NT2/D1 (cell line): ENCODE data around the gene PARVA.

Experiments
- DNase-seq: peaks from one replicate; pipeline ENCODE4 v3.0.0-alpha.2; 2011; ENCODE audit warnings: low read depth, low spot score
- H3K27me3 ChIP-seq: 2 replicates; pipeline ENCODE4 v1.6.0; 2011; ENCODE audit warnings: mild to moderate bottlenecking; ENCODE audit not compliant: insufficient read length, insufficient read depth
- H3K36me3 ChIP-seq: 2 replicates; pipeline ENCODE4 v1.6.1; 2011; ENCODE audit warnings: mild to moderate bottlenecking, low read length, mixed read lengths; ENCODE audit not compliant: insufficient read depth, insufficient read length
- H3K4me1 ChIP-seq: 2 replicates; pipeline ENCODE4 v1.5.1; 2011; ENCODE audit not compliant: insufficient read depth, insufficient read length
- H3K4me3 ChIP-seq: 2 replicates; pipeline ENCODE4 v1.5.1; 2011; ENCODE audit warnings: low read depth; ENCODE audit not compliant: insufficient read length
- H3K9ac ChIP-seq: 2 replicates; pipeline ENCODE4 v1.6.0; 2011; ENCODE audit warnings: low read depth; ENCODE audit not compliant: insufficient read length
- H3K9me3 ChIP-seq: 2 replicates; pipeline ENCODE4 v1.5.1; 2011; ENCODE audit warnings: mild to moderate bottlenecking, low read length; ENCODE audit not compliant: insufficient read depth
- SUZ12 ChIP-seq: IDR thresholded peaks from 2 replicates; pipeline ENCODE4 v1.6.1; 2011; ENCODE audit not compliant: insufficient read length, insufficient read depth; ENCODE audit errors: extremely low read depth
- YY1 ChIP-seq: IDR thresholded peaks from 2 replicates; pipeline ENCODE4 v1.6.1; 2011; ENCODE audit not compliant: insufficient read length, insufficient read depth
- ZNF274 ChIP-seq: IDR thresholded peaks from 2 replicates; pipeline ENCODE4 v1.6.1; 2011; ENCODE audit warnings: mild to moderate bottlenecking, low read depth, low read length

PARVA gene

GRCh38 chr11:12467610-12468009 lies 90.2 kb downstream of the PARVA start:
- H3K4me3 ChIP-seq = no peak overlapping the region
- TF ChIP-seq YY1 = no peak
- TF ChIP-seq ZNF274 = no peak
- H3K27me3 ChIP-seq = no peaks in the 10 kb centered on the region
- H3K9me3 ChIP-seq = peaks cover 11% of the 10 kb centered on the region
- no peaks in the 10 kb centered on the region for H3K4me1 ChIP-seq
- H3K36me3 ChIP-seq = no peaks in the 10 kb centered on the region
- no peak overlapping the region for H3K9ac ChIP-seq
- DNase-seq = no peak

- Histone ChIP-seq H3K4me3 (no peak overlapping the region), H3K36me3 (peaks cover 9% of the 10 kb centered on the region), H3K9ac (no peak overlapping the region), H3K27me3 (no peaks in the 10 kb centered on the region), H3K4me1 (no peaks in the 10 kb centered on the region), H3K9me3 (peaks cover 5% of the 10 kb centered on the region)
- no peak for DNase-seq
- no peak for TF ChIP-seq ZNF274
- no peak for TF ChIP-seq YY1
- no peak for TF ChIP-seq SUZ12
Observed at GRCh38 chr11:12469451-12469850, 92.1 kb downstream of the PARVA start.

- no peak for DNase-seq
- peaks cover 15% of the 10 kb centered on the region for H3K36me3 ChIP-seq
- no peaks in the 10 kb centered on the region for H3K9me3 ChIP-seq
- no peaks in the 10 kb centered on the region for H3K27me3 ChIP-seq
- H3K4me1 ChIP-seq = no peaks in the 10 kb centered on the region
- TF ChIP-seq YY1 (no peak), SUZ12 (no peak), ZNF274 (no peak)
- no peak overlapping the region for H3K9ac ChIP-seq
- no peak overlapping the region for H3K4me3 ChIP-seq
Observed at GRCh38 chr11:12470236-12470635, 92.9 kb downstream of the PARVA start.

GRCh38 chr11:12472401-12473005 lies 95.1 kb downstream of the PARVA start:
- Histone ChIP-seq H3K9me3 (no peaks in the 10 kb centered on the region), H3K9ac (no peak overlapping the region), H3K4me1 (no peaks in the 10 kb centered on the region), H3K27me3 (no peaks in the 10 kb centered on the region), H3K4me3 (no peak overlapping the region), H3K36me3 (peaks cover 30% of the 10 kb centered on the region)
- TF ChIP-seq ZNF274 = no peak
- no peak for TF ChIP-seq YY1
- no peak for DNase-seq

- TF ChIP-seq SUZ12 (no peak), YY1 (no peak), ZNF274 (no peak)
- no peaks in the 10 kb centered on the region for H3K9me3 ChIP-seq
- H3K4me1 ChIP-seq = no peaks in the 10 kb centered on the region
- H3K36me3 ChIP-seq = peaks cover 38% of the 10 kb centered on the region
- no peak overlapping the region for H3K4me3 ChIP-seq
- no peak overlapping the region for H3K9ac ChIP-seq
- DNase-seq = no peak
- no peaks in the 10 kb centered on the region for H3K27me3 ChIP-seq
Observed at GRCh38 chr11:12473381-12473780, 96.0 kb downstream of the PARVA start.

GRCh38 chr11:12474871-12475270 lies 97.5 kb downstream of the PARVA start:
- H3K27me3 ChIP-seq = no peaks in the 10 kb centered on the region
- H3K4me3 ChIP-seq = no peak overlapping the region
- TF ChIP-seq SUZ12 (no peak), YY1 (no peak), ZNF274 (no peak)
- DNase-seq = no peak
- H3K9ac ChIP-seq = no peak overlapping the region
- no peaks in the 10 kb centered on the region for H3K4me1 ChIP-seq
- H3K9me3 ChIP-seq = no peaks in the 10 kb centered on the region
- H3K36me3 ChIP-seq = peaks cover 48% of the 10 kb centered on the region

GRCh38 chr11:12478743-12479142 lies 101.4 kb downstream of the PARVA start:
- no peaks in the 10 kb centered on the region for H3K4me1 ChIP-seq
- no peak for DNase-seq
- no peak overlapping the region for H3K9ac ChIP-seq

GRCh38 chr11:12480401-12480800 lies 103.0 kb downstream of the PARVA start:
- no peak for DNase-seq
- Histone ChIP-seq H3K9me3 (no peaks in the 10 kb centered on the region), H3K4me1 (no peaks in the 10 kb centered on the region), H3K27me3 (no peaks in the 10 kb centered on the region), H3K4me3 (no peak overlapping the region), H3K36me3 (peaks cover 50% of the 10 kb centered on the region), H3K9ac (no peak overlapping the region)
- TF ChIP-seq YY1 (no peak), SUZ12 (no peak), ZNF274 (no peak)

More at GRCh38 chr11:12478743-12479142, 101.4 kb downstream of the PARVA start:
- TF ChIP-seq SUZ12 (no peak), ZNF274 (no peak), YY1 (no peak)
- peaks cover 60% of the 10 kb centered on the region for H3K36me3 ChIP-seq
- no peaks in the 10 kb centered on the region for H3K9me3 ChIP-seq
- no peaks in the 10 kb centered on the region for H3K27me3 ChIP-seq
- no peak overlapping the region for H3K4me3 ChIP-seq
